Activated CD8-positive, alpha-beta T cell treated with anti-CD3 and anti-CD28 coated beads, Interleukin-2, amount 10 ng/mL, durations not matched to agents 7 days and 5 days (primary cell): ENCODE results near the gene GJA1. TPM values are rescaled to one million over a fixed set of nuclear protein-coding genes. Genes with fewer than 3 reads are reported as not detected.

Source experiments
- ATAC-seq: fragments of 150-1000 bp; cut with Tn5 transposase; one replicate; pipeline ENCODE4 v1.10.0; 2021; ENCODE audit warnings: moderate library complexity
- CTCF ChIA-PET: fragments of 350-600 bp; sonication (Branson Sonifier 250); formaldehyde crosslinking; loops from one replicate; lab custom pipeline; 2021; ENCODE audit warnings: antibody characterized with exemption; lab: Charles Lee
- POLR2A ChIA-PET: fragments of 350-600 bp; sonication (Branson Sonifier 250); formaldehyde crosslinking; loops from one replicate; lab custom pipeline; 2021; ENCODE audit warnings: antibody characterized with exemption; lab: Charles Lee
- DNase-seq: peaks from one replicate; pipeline ENCODE4 v3.0.0-alpha.2; 2020
- H3K27ac Mint-ChIP-seq: one replicate; pipeline ENCODE4 v1.8.0; 2021; ENCODE audit warnings: mild to moderate bottlenecking, mixed read lengths
- H3K27me3 Mint-ChIP-seq: one replicate; pipeline ENCODE4 v1.8.0; 2021; ENCODE audit warnings: low read depth, mixed read lengths
- H3K36me3 Mint-ChIP-seq: one replicate; pipeline ENCODE4 v1.8.0; 2021; ENCODE audit warnings: low read depth, mixed read lengths
- H3K4me1 Mint-ChIP-seq: one replicate; pipeline ENCODE4 v1.8.0; 2021; ENCODE audit warnings: low read depth, mixed read lengths
- H3K4me3 Mint-ChIP-seq: one replicate; pipeline ENCODE4 v1.8.0; 2021; ENCODE audit warnings: mild to moderate bottlenecking, mixed read lengths
- H3K9me3 Mint-ChIP-seq: one replicate; pipeline ENCODE4 v1.8.0; 2022; ENCODE audit warnings: mixed read lengths; ENCODE audit not compliant: insufficient read depth
- total RNA-seq, 2 experiments: library from RNA; stranded (reverse); gene quantifications; one replicate each; pipeline ENCODE4 v1.2.3, GENCODE V29; 2021

GJA1 gene
- total RNA-seq, 2 experiments from 2014 or later: not detected

- no peaks in the 10 kb centered on the region for H3K27me3 Mint-ChIP-seq
- no peaks in the 10 kb centered on the region for H3K4me1 Mint-ChIP-seq
- no peaks in the 10 kb centered on the region for H3K9me3 Mint-ChIP-seq
- ATAC-seq (no peak), DNase-seq (no peak)
- H3K27ac Mint-ChIP-seq: no peak overlapping the region
- no peak overlapping the region for H3K4me3 Mint-ChIP-seq
- ChIA-PET CTCF (no interaction called here), POLR2A (no interaction called here)
- H3K36me3 Mint-ChIP-seq: no peaks in the 10 kb centered on the region
Observed at GRCh38 chr6:121463087-121463486, 27.6 kb downstream of the GJA1 start.

DNA sequence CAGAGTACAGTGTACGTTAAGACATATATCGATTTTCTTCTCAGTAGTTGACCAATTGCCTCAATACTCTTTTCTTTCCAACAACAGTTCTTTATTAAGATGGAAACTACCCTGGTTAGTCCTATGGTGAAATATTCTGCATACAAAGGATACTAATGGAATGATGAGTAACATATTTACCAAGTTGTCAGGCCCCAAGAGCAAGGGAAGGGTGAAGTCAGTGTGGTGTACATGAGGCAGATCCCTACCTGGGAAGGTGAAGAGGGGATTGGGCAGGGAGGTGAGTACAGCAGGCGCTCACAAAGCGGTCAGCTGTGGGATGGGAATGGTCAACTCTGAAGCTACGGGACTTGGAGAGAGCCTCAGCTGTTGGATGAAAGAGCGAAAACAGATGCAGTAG is 29.7 kb downstream of the GJA1 start:
- ChIA-PET POLR2A (no interaction called here), CTCF (no interaction called here)
- no peak for ATAC-seq
- Mint-ChIP-seq H3K9me3 (no peaks in the 10 kb centered on the region), H3K27ac (no peak overlapping the region), H3K27me3 (no peaks in the 10 kb centered on the region), H3K4me1 (no peaks in the 10 kb centered on the region), H3K36me3 (no peaks in the 10 kb centered on the region), H3K4me3 (no peak overlapping the region)
- DNase-seq: no peak

DNA sequence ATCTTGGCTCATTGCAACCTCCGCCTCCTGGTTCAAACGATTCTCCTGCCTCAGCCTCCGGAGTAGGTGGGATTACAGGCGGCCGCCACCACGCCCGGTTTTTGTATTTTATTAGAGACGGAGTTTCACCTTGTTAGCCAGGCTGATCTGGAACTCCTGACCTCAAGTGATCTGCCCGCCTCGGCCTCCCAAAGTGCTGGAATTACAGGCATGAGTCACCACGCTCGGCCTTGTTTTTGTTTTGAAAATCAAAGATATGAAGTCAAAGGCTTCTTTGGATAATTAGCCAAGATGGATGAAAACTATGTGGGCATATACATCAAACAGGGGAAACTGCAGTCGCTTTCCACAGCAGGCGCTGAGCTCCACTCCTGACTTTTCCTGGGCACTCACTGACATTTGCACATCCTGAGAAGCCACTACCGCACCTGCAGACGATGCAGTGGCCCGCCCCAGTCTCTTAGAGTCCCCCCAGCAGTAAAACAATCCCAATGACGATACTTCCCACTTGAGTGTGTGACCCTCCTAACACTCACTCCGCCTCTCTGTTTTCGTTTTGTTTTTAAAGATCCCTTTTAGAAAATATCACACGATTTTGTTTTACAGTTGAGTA is 44.1 kb downstream of the GJA1 start:
- Mint-ChIP-seq H3K4me1 (no peaks in the 10 kb centered on the region), H3K36me3 (no peaks in the 10 kb centered on the region), H3K27me3 (no peaks in the 10 kb centered on the region), H3K4me3 (no peak overlapping the region), H3K9me3 (no peaks in the 10 kb centered on the region), H3K27ac (no peak overlapping the region)
- DNase-seq (no peak), ATAC-seq (no peak)
- ChIA-PET POLR2A (no interaction called here), CTCF (no interaction called here)

DNA sequence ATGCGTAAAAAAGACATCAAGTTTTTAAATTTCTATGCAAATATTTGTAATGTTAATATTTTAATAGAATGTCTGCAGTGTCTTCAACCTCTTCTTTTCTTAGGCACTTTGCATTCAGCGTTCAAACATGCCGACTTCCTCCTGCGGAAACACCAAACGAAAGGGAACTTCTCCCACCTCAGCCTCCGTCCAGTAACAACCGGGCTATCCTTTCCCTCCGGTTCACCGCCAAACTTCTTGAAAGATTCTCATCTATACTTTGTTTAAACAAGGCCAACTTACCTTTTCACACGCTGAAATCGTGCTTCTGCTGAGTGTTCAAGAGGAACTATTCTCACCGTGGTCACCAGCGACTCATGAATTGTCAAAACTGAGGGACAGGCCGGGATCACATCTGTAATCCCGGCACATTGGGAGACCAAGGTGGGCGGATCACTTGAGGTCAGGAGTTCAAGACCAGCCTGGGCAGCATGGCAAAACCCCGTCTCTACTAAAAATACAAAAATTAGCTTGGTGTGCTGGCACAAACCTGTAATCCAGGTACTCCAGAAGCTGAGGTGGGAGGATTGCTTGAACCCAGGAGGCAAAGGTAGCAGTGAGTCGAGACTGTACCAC is 44.8 kb downstream of the GJA1 start:
- CTCF ChIA-PET: no interaction called here
- no peak for DNase-seq

GRCh38 chr6:121482004-121482693 is 46.7 kb downstream of the GJA1 start:
- no peak for ATAC-seq
- Mint-ChIP-seq H3K27ac (no peak overlapping the region), H3K4me3 (no peak overlapping the region), H3K9me3 (no peaks in the 10 kb centered on the region), H3K36me3 (no peaks in the 10 kb centered on the region), H3K27me3 (no peaks in the 10 kb centered on the region), H3K4me1 (no peaks in the 10 kb centered on the region)
- CTCF ChIA-PET: no interaction called here
- POLR2A ChIA-PET: interaction anchor here (0.6 kb wide), 1 partner anchor 50 kb away, joined by 3 read pairs; no protein-coding TSS in a partner anchor
- no peak for DNase-seq

More for the DNA sequence above, 44.8 kb downstream of the GJA1 start:
- ATAC-seq: no peak
- no peak overlapping the region for H3K4me3 Mint-ChIP-seq
- H3K27me3 Mint-ChIP-seq: no peaks in the 10 kb centered on the region
- H3K4me1 Mint-ChIP-seq: no peaks in the 10 kb centered on the region
- POLR2A ChIA-PET: no interaction called here
- no peaks in the 10 kb centered on the region for H3K9me3 Mint-ChIP-seq
- H3K27ac Mint-ChIP-seq: no peak overlapping the region
- H3K36me3 Mint-ChIP-seq: no peaks in the 10 kb centered on the region

DNA sequence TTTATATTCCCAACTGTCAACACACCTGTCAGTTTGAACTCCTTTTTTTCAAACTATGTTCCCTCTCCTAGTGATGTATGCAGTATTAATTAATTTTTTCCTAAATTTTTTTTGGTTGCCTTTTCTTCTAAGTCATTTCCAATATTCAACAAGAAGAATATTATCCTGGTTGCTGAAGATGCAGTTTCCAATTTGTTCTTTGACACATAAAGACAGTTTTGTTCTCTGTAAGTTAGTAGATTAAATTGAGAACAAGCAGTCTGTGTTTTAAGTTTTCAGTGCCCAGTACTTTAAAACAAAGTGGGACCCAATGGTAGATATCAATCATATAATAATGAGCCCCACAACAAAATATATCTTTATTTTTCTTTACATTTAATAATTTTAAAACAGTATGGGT is 47.3 kb downstream of the GJA1 start:
- DNase-seq (no peak), ATAC-seq (no peak)
- ChIA-PET POLR2A (no interaction called here), CTCF (no interaction called here)
- Mint-ChIP-seq H3K9me3 (no peaks in the 10 kb centered on the region), H3K4me1 (no peaks in the 10 kb centered on the region), H3K27me3 (no peaks in the 10 kb centered on the region), H3K36me3 (no peaks in the 10 kb centered on the region), H3K4me3 (no peak overlapping the region), H3K27ac (no peak overlapping the region)

DNA sequence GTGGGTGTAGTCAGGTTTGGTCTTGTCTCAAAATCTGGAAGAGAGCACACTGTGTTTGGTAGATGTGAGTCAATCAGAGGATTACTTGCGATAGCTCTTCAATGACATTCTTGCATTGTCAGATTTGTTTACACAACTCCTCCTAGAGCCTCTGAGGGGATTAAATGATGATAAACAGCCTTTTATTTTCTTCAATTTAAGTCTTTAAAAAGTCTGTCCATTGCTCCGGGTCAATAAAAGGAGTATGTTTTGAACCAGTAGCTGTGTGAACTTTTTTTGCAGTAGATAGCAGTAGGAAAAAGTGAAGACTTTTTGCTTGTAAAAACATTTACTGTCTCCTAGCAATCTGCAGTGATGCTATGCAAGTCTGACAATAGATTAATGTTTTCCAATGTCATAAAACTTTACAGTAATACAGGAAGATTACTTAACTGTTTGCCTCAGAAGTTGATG is 49.9 kb downstream of the GJA1 start:
- Mint-ChIP-seq H3K4me3 (no peak overlapping the region), H3K36me3 (no peaks in the 10 kb centered on the region)
- CTCF ChIA-PET: no interaction called here

DNA sequence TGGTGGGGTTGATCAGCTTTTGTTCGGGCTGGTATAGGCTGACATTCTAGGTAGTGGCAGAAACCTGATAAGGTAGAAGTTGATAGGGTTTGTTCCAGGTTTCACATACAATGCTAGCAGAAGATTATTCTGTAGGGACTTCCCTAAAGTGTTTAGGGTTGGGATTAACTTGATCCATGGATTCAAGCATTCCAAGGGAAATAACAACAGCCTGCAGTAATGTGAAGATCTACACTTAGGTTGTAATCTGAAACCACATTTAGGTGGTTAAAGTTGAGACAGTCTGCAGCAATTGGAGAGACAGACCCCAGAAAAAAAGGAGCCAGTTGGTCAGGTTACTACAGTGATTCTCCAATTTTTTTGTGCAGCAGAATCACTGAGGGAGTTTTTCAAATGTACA is 56.1 kb downstream of the GJA1 start:
- DNase-seq (no peak), ATAC-seq (no peak)
- POLR2A ChIA-PET: no interaction called here
- Mint-ChIP-seq H3K27me3 (no peaks in the 10 kb centered on the region), H3K27ac (no peak overlapping the region), H3K9me3 (no peaks in the 10 kb centered on the region), H3K4me1 (no peaks in the 10 kb centered on the region), H3K36me3 (no peaks in the 10 kb centered on the region), H3K4me3 (no peak overlapping the region)
- CTCF ChIA-PET: no interaction called here

More for the DNA sequence above, 49.9 kb downstream of the GJA1 start:
- Mint-ChIP-seq H3K27ac (no peak overlapping the region), H3K9me3 (no peaks in the 10 kb centered on the region), H3K4me1 (no peaks in the 10 kb centered on the region), H3K27me3 (no peaks in the 10 kb centered on the region)
- DNase-seq (no peak), ATAC-seq (no peak)
- POLR2A ChIA-PET: no interaction called here

- CTCF ChIA-PET: no interaction called here
- H3K9me3 Mint-ChIP-seq: no peaks in the 10 kb centered on the region
- H3K4me3 Mint-ChIP-seq: no peak overlapping the region
- DNase-seq: no peak
- no peaks in the 10 kb centered on the region for H3K4me1 Mint-ChIP-seq
- H3K27ac Mint-ChIP-seq: no peak overlapping the region
- ATAC-seq: no peak
- POLR2A ChIA-PET: no interaction called here
- H3K27me3 Mint-ChIP-seq: no peaks in the 10 kb centered on the region
- H3K36me3 Mint-ChIP-seq: no peaks in the 10 kb centered on the region
Observed at GRCh38 chr6:121492536-121492935, 57.1 kb downstream of the GJA1 start.

GRCh38 chr6:121497970-121498375 is 62.5 kb downstream of the GJA1 start:
- H3K4me3 Mint-ChIP-seq: no peak overlapping the region
- ChIA-PET CTCF (no interaction called here), POLR2A (no interaction called here)
- ATAC-seq (no peak), DNase-seq (no peak)
- H3K4me1 Mint-ChIP-seq: no peaks in the 10 kb centered on the region
- no peak overlapping the region for H3K27ac Mint-ChIP-seq
- H3K36me3 Mint-ChIP-seq: no peaks in the 10 kb centered on the region
- H3K27me3 Mint-ChIP-seq: no peaks in the 10 kb centered on the region
- no peaks in the 10 kb centered on the region for H3K9me3 Mint-ChIP-seq

DNA sequence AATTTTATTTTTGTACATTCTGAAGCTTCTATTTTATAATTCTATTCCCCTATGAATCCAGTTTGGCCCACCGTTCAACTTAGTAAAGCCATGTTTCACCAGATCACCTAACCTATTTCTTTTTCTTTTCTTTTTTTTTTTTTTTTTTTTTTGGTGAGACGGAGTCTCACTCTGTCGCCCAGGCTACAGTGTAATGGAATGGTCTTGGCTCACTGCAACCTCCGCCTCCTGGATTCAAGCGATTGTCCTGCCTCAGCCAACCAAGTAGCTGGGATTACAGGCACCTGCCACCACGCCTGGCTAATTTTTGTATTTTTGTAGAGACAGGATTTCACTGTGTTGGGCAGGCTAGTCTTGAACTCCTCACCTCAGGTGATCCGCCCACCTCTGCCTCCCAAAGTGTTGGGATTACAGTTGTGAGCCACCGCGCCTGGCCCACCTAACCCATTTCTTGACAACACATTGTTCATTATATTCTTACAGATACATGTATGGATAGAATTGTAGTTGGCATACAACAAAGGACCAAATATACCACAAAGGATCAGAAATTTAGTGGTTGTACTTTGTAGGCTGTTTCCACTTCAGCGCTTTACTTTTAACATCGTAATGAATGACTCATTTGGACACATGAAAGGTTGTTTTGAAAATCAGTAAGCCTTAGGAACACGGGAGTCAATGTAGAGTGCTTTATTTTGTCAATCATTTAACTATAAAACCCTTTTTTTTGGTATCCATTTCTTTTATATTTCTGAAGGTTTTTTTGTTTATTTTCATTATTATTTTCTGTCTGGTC is 63.2 kb downstream of the GJA1 start:
- ChIA-PET POLR2A (no interaction called here), CTCF (no interaction called here)
- H3K4me3 Mint-ChIP-seq: no peak overlapping the region
- no peaks in the 10 kb centered on the region for H3K36me3 Mint-ChIP-seq
- H3K27ac Mint-ChIP-seq: no peak overlapping the region
- H3K4me1 Mint-ChIP-seq: no peaks in the 10 kb centered on the region
- no peaks in the 10 kb centered on the region for H3K27me3 Mint-ChIP-seq
- DNase-seq (no peak), ATAC-seq (no peak)
- H3K9me3 Mint-ChIP-seq: no peaks in the 10 kb centered on the region
